HL-60/S4 treated with retinoic acid at 250 ng/mL for 4 days and 3 days (cell line): ENCODE data around the gene TRAK1.

Experiments used
- in situ Hi-C: fragments of 300-500 bp; cut with MboI; formaldehyde crosslinking; loops from 2 replicates; pipeline ENCODE4 v1.7.0; 2022; ENCODE audit warnings: low sequenced_read_pairs

TRAK1 gene

GRCh38 chr3:42228796-42229195 lies 137.6 kb downstream of the TRAK1 start:
- in situ Hi-C loops = loop anchor here (25.0 kb wide), 1 partner anchor 309 kb away; no protein-coding TSS in a partner anchor

- in situ Hi-C loops = loop anchor here (25.0 kb wide), 1 partner anchor 308 kb away; no protein-coding TSS in a partner anchor
Observed at GRCh38 chr3:42229266-42229941, 138.2 kb downstream of the TRAK1 start.

- in situ Hi-C loops = loop anchor here (25.0 kb wide), 1 partner anchor 307 kb away; no protein-coding TSS in a partner anchor
Observed at GRCh38 chr3:42229942-42230688, 139.0 kb downstream of the TRAK1 start.

GRCh38 chr3:42230860-42231259 lies 139.7 kb downstream of the TRAK1 start:
- in situ Hi-C loops = loop anchor here (25.0 kb wide), 1 partner anchor 306 kb away; no protein-coding TSS in a partner anchor

GRCh38 chr3:42235532-42235931 lies 144.4 kb downstream of the TRAK1 start:
- in situ Hi-C loops = loop anchor here (25.0 kb wide), 1 partner anchor 302 kb away; no protein-coding TSS in a partner anchor

GRCh38 chr3:42236611-42237010 lies 145.5 kb downstream of the TRAK1 start:
- in situ Hi-C loops = loop anchor here (25.0 kb wide), 1 partner anchor 301 kb away; no protein-coding TSS in a partner anchor

- in situ Hi-C loops = loop anchor here (25.0 kb wide), 1 partner anchor 291 kb away; no protein-coding TSS in a partner anchor
Observed at GRCh38 chr3:42246091-42246490, 154.9 kb downstream of the TRAK1 start.

GRCh38 chr3:42247576-42248027 lies 156.4 kb downstream of the TRAK1 start:
- in situ Hi-C loops = loop anchor here (25.0 kb wide), 1 partner anchor 290 kb away; no protein-coding TSS in a partner anchor

- in situ Hi-C loops = loop anchor here (25.0 kb wide), 1 partner anchor 187 kb away; no protein-coding TSS in a partner anchor
Observed at GRCh38 chr3:42250761-42251160, 159.6 kb downstream of the TRAK1 start.

- in situ Hi-C loops = loop anchor here (25.0 kb wide), 1 partner anchor 183 kb away; no protein-coding TSS in a partner anchor
Observed at GRCh38 chr3:42254566-42254965, 163.4 kb downstream of the TRAK1 start.

GRCh38 chr3:42256135-42256819 lies 165.1 kb downstream of the TRAK1 start:
- in situ Hi-C loops = loop anchor here (25.0 kb wide), 1 partner anchor 181 kb away; no protein-coding TSS in a partner anchor

- in situ Hi-C loops = loop anchor here (25.0 kb wide), 1 partner anchor 180 kb away; no protein-coding TSS in a partner anchor
Observed at GRCh38 chr3:42257007-42257406, 165.8 kb downstream of the TRAK1 start.

GRCh38 chr3:42262525-42262924 lies 171.4 kb downstream of the TRAK1 start:
- in situ Hi-C loops = loop anchor here (25.0 kb wide), 1 partner anchor 175 kb away; no protein-coding TSS in a partner anchor

GRCh38 chr3:42263354-42264346 lies 172.5 kb downstream of the TRAK1 start:
- in situ Hi-C loops = loop anchor here (25.0 kb wide), 1 partner anchor 174 kb away; no protein-coding TSS in a partner anchor

GRCh38 chr3:42264399-42265058 lies 173.4 kb downstream of the TRAK1 start:
- in situ Hi-C loops = loop anchor here (25.0 kb wide), 1 partner anchor 173 kb away; no protein-coding TSS in a partner anchor

GRCh38 chr3:42265059-42265991 lies 174.2 kb downstream of the TRAK1 start:
- in situ Hi-C loops = loop anchor here (25.0 kb wide), 1 partner anchor 172 kb away; no protein-coding TSS in a partner anchor

- in situ Hi-C loops = loop anchor here (25.0 kb wide), 1 partner anchor 171 kb away; no protein-coding TSS in a partner anchor
Observed at GRCh38 chr3:42266085-42266484, 174.9 kb downstream of the TRAK1 start, which contains the start of gene CCK. Gene CCK, minus strand, starts transcription at chr3:42266185. Its CDS starts 2,555 bp downstream, at chr3:42263630.
